Vagina (tissue), 2 donors: ENCODE results near the gene POLL.

Source experiments
- CTCF ChIP-seq, 3 experiments: fragments of 450-650 bp in 2 of 3; fragments of 200-600 bp in 1 of 3; sonication (generic) in 1 of 3; IDR thresholded peaks; one replicate each; pipeline ENCODE4 v1.5.1; 2017 to 2019; ENCODE audit warnings: antibody characterized with exemption in 3 of 3, mild to moderate bottlenecking in 2 of 3, moderate library complexity in 2 of 3
- POLR2A ChIP-seq, 2 donors: fragments of 450-650 bp; IDR thresholded peaks; one replicate each; pipeline ENCODE4 v1.6.1; 2017; ENCODE audit warnings: antibody characterized with exemption in 2 of 2, mild to moderate bottlenecking in 2 of 2, moderate library complexity in 2 of 2

GRCh38 chr10:101565370-101565900 lies 22.6 kb downstream of the POLL start:
- TF ChIP-seq POLR2A (IDR thresholded peaks at IDR 0.05) (no peak), CTCF (IDR thresholded peaks at IDR 0.05) (no peak)
